ENCODE measurements around the gene RPL32. TPM values are rescaled to one million over a fixed set of nuclear protein-coding genes. Genes with fewer than 3 reads are reported as not detected.
A peak's percentile ranks its signal among the peaks of the same experiment; 100 is the strongest.

Gene RPL32
- total RNA-seq, 3 donors from 2014 or later (not counting 1 experiment from before 2014, with no cell fraction given): 1,034 to 1,328 (median 1,277) TPM

DNA sequence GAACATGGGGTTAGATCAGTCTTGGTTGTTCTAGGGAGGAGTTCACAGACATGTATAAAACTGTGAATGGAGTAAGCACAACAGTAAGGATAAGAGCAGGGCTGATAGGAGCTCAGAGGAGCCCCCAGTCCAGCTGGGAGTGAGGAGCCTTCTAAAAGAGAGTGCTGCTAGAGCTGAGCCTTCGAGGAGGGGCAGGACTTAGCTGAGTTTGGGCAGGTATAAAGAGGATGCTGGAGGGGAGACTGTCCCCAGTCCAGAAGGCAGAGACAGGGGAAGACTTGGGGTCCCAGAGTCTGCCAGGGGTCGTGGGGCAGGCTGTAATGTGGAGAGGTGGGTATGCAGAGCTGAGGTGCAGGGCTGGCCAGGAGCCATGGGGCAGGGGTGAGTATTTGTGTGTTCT lies 32.8 kb downstream of the RPL32 start:
- TF ChIP-seq, protein P1, sequence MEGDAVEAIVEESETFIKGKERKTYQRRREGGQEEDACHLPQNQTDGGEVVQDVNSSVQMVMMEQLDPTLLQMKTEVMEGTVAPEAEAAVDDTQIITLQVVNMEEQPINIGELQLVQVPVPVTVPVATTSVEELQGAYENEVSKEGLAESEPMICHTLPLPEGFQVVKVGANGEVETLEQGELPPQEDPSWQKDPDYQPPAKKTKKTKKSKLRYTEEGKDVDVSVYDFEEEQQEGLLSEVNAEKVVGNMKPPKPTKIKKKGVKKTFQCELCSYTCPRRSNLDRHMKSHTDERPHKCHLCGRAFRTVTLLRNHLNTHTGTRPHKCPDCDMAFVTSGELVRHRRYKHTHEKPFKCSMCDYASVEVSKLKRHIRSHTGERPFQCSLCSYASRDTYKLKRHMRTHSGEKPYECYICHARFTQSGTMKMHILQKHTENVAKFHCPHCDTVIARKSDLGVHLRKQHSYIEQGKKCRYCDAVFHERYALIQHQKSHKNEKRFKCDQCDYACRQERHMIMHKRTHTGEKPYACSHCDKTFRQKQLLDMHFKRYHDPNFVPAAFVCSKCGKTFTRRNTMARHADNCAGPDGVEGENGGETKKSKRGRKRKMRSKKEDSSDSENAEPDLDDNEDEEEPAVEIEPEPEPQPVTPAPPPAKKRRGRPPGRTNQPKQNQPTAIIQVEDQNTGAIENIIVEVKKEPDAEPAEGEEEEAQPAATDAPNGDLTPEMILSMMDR (IDR thresholded peaks at IDR 0.05): no peak

DNA sequence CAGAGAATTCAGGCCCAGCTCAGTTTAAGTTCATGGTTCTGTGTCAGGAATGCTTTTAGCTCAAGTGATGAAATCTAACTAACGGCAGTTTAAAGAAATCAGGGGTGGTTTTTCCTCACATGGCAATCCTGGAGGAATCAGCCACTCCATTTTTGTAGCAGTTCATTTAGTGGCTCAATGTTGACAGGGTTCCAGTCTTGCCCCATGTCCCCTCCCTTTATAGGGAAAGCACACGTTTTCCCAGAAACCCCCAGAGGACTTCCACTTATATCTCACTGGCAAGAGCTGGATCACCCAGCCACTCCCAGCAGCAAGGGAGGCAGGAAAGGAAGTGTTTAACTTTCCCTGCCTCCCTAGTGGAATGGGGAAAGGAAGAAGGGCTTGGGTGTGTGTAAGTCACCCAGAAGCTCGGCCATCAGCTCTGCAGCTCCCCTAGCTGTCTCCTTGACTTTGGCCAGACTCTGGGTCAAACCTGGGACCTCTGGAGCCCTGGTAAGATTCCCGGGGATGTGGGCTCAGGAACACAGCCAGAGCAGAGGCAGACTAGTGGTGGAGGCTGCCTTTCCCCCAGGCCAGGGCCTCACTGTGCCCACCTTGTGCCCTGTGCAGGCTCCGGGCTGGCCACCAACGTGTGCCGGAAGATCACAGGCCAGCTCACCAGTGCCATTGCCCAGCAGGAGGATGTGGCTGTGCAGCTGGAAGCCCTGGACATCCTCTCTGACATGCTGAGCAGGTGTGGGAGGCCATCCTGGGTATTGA lies 33.6 kb downstream of the RPL32 start:
- no peaks in the 10 kb centered on the region for H3K36me3 ChIP-seq (ENCODE audit: control insufficient read depth, insufficient read depth, low read length)
- H3K4me3 Mint-ChIP-seq: no peak overlapping the region
- no peak overlapping the region for H3K27ac ChIP-seq (ENCODE audit: low read length)

More for the DNA sequence above, 32.8 kb downstream of the RPL32 start:
- Mint-ChIP-seq H3K27ac (no peak overlapping the region), H3K4me1 (peaks cover 0 to 13% of the 10 kb centered on the region in 2 donors), H3K27me3 (ENCODE audit: low read depth in 2 of 2) (no peaks in the 10 kb centered on the region), H3K36me3 (no peaks in the 10 kb centered on the region), H3K9me3 (no peaks in the 10 kb centered on the region), H3K4me3 (peak overlapping the region; percentile 58)
- H3K27me3 ChIP-seq (ENCODE audit: control insufficient read depth, insufficient read depth, low read length): no peaks in the 10 kb centered on the region
- no peaks in the 10 kb centered on the region for H3K36me3 ChIP-seq (ENCODE audit: control insufficient read depth, insufficient read depth, low read length)
- intact Hi-C loops (cut with micrococcal nuclease): no loop called here
- H3K9me3 ChIP-seq (ENCODE audit: control insufficient read depth, insufficient read depth, low read length): no peaks in the 10 kb centered on the region
- ATAC-seq: no peak
- peaks cover 10% of the 10 kb centered on the region for H3K4me1 ChIP-seq (ENCODE audit: control insufficient read depth, insufficient read depth, low read length)
- H3K4me3 ChIP-seq (ENCODE audit: low read length): no peak overlapping the region
- 81% methylated on average over 2 of the region's 2 CpGs for WGBS (ENCODE audit: insufficient coverage)
- H3K27ac ChIP-seq (ENCODE audit: low read length): no peak overlapping the region
- no peak for DNase-seq

DNA sequence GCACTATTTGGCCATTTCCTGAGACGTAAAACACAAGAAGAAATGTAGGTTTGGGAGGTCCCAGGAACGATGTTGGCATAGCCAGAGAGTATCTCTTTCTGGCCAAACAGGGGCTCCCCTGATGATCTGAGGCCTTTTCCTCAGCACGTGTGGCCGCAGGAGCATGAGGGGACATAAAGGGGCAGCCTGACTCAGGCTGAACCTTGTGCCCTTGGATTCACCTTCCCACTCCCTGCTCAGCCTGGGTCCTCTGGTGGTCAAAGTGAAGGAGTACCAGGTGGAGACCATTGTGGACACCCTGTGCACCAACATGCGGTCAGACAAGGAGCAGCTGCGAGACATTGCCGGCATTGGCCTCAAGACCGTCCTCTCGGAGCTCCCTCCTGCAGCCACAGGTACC lies 34.3 kb downstream of the RPL32 start:
- Mint-ChIP-seq H3K36me3 (no peaks in the 10 kb centered on the region), H3K4me3 (no peak overlapping the region), H3K27ac (no peak overlapping the region), H3K9me3 (no peaks in the 10 kb centered on the region), H3K27me3 (ENCODE audit: low read depth in 2 of 2) (no peaks in the 10 kb centered on the region), H3K4me1 (peaks cover 0 to 13% of the 10 kb centered on the region in 2 donors)
- H3K36me3 ChIP-seq (ENCODE audit: control insufficient read depth, insufficient read depth, low read length): no peaks in the 10 kb centered on the region
- ATAC-seq (no peak), DNase-seq (no peak)
- H3K27ac ChIP-seq (ENCODE audit: low read length): no peak overlapping the region
- intact Hi-C loops (cut with micrococcal nuclease): no loop called here
- no peaks in the 10 kb centered on the region for H3K27me3 ChIP-seq (ENCODE audit: control insufficient read depth, insufficient read depth, low read length)
- WGBS (ENCODE audit: insufficient coverage): 93% methylated on average over 9 of the region's 9 CpGs
- H3K4me3 ChIP-seq (ENCODE audit: low read length): no peak overlapping the region
- TF ChIP-seq, protein P1 (IDR thresholded peaks at IDR 0.05): no peak
- peaks cover 10% of the 10 kb centered on the region for H3K4me1 ChIP-seq (ENCODE audit: control insufficient read depth, insufficient read depth, low read length)
- no peaks in the 10 kb centered on the region for H3K9me3 ChIP-seq (ENCODE audit: control insufficient read depth, insufficient read depth, low read length)

More for the DNA sequence above, 33.6 kb downstream of the RPL32 start:
- Mint-ChIP-seq H3K4me1 (peaks cover 0 to 13% of the 10 kb centered on the region in 2 donors), H3K27me3 (ENCODE audit: low read depth in 2 of 2) (no peaks in the 10 kb centered on the region), H3K9me3 (no peaks in the 10 kb centered on the region), H3K27ac (no peak overlapping the region), H3K36me3 (no peaks in the 10 kb centered on the region)
- intact Hi-C loops (cut with micrococcal nuclease): no loop called here
- no peak for ATAC-seq
- TF ChIP-seq, protein P1 (IDR thresholded peaks at IDR 0.05): no peak
- 87% methylated on average over 7 of the region's 7 CpGs for WGBS (ENCODE audit: insufficient coverage)
- Histone ChIP-seq H3K4me1 (ENCODE audit: control insufficient read depth, insufficient read depth, low read length) (peaks cover 10% of the 10 kb centered on the region), H3K27me3 (ENCODE audit: control insufficient read depth, insufficient read depth, low read length) (no peaks in the 10 kb centered on the region), H3K9me3 (ENCODE audit: control insufficient read depth, insufficient read depth, low read length) (no peaks in the 10 kb centered on the region), H3K4me3 (ENCODE audit: low read length) (no peak overlapping the region)
- DNase-seq: no peak

DNA sequence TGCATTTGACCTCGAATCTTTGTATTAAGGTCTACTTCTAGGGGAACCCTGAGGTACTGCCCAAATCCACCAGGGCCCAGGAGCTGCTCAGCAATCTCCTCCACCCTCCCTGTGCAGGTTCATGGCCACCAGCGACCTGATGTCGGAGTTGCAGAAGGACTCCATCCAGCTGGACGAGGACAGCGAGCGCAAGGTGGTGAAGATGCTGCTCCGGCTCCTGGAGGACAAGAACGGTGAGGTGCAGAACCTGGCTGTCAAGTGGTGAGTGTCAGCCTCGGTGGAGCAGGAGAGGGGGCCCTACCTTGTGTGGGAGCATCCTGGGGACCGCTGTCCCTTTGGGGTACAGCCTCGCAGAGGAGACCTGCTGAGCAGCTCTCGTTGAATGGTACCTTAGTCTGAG lies 38.0 kb downstream of the RPL32 start:
- Histone ChIP-seq H3K9me3 (ENCODE audit: control insufficient read depth, insufficient read depth, low read length) (no peaks in the 10 kb centered on the region), H3K36me3 (ENCODE audit: control insufficient read depth, insufficient read depth, low read length) (no peaks in the 10 kb centered on the region), H3K27me3 (ENCODE audit: control insufficient read depth, insufficient read depth, low read length) (no peaks in the 10 kb centered on the region), H3K4me1 (ENCODE audit: control insufficient read depth, insufficient read depth, low read length) (no peaks in the 10 kb centered on the region), H3K4me3 (ENCODE audit: low read length) (no peak overlapping the region), H3K27ac (ENCODE audit: low read length) (no peak overlapping the region)
- DNase-seq (no peak), ATAC-seq (no peak)
- TF ChIP-seq, protein P1 (IDR thresholded peaks at IDR 0.05): no peak
- H3K4me1 Mint-ChIP-seq: no peaks in the 10 kb centered on the region
- no peak overlapping the region for H3K4me3 Mint-ChIP-seq
- H3K27ac Mint-ChIP-seq: no peak overlapping the region
- no peaks in the 10 kb centered on the region for H3K9me3 Mint-ChIP-seq
- WGBS (ENCODE audit: insufficient coverage): 95% methylated on average over 12 of the region's 12 CpGs
- intact Hi-C loops (cut with micrococcal nuclease): no loop called here
- peaks cover 0 to 6% of the 10 kb centered on the region in 2 donors for H3K27me3 Mint-ChIP-seq (ENCODE audit: low read depth in 2 of 2)
- H3K36me3 Mint-ChIP-seq: no peaks in the 10 kb centered on the region
